Thymus (tissue), 11 donors: ENCODE results near the gene TRAPPC3L. TPM values are rescaled to one million over a fixed set of nuclear protein-coding genes. Genes with fewer than 3 reads are reported as not detected.
A peak's percentile ranks its signal among the peaks of the same experiment; 100 is the strongest.

Source experiments
- DNase-seq, 9 donors: peaks; one replicate each; pipeline ENCODE4 v3.0.0-alpha.2; 2013; ENCODE audit warnings: low spot score in 9 of 9, low read depth in 6 of 9, missing footprints in 1 of 9
- H3K27ac ChIP-seq, 2 donors: one replicate each; pipeline ENCODE4 v1.5.1; 2013; ENCODE audit warnings: control low read depth in 1 of 2, low read depth in 1 of 2, low read length in 1 of 2, mild to moderate bottlenecking in 1 of 2, moderate library complexity in 1 of 2
- H3K27me3 ChIP-seq, 2 donors: one replicate each; pipeline ENCODE4 v1.5.1; 2013; ENCODE audit warnings: low read length in 1 of 2; ENCODE audit not compliant: control insufficient read depth in 2 of 2, insufficient read depth in 1 of 2
- H3K36me3 ChIP-seq, 2 donors: one replicate each; pipeline ENCODE4 v1.5.1; 2013; ENCODE audit warnings: low read length in 1 of 2, mild to moderate bottlenecking in 1 of 2, moderate library complexity in 1 of 2; ENCODE audit not compliant: control insufficient read depth in 2 of 2, insufficient read depth in 2 of 2
- H3K4me1 ChIP-seq, 2 donors: one replicate each; pipeline ENCODE4 v1.5.1; 2013; ENCODE audit warnings: low read length in 2 of 2; ENCODE audit not compliant: control insufficient read depth in 2 of 2, insufficient read depth in 2 of 2
- H3K4me3 ChIP-seq, 2 donors: one replicate each; pipeline ENCODE4 v1.5.1; 2013; ENCODE audit warnings: low read length in 2 of 2, control low read depth in 1 of 2, mild to moderate bottlenecking in 1 of 2
- H3K9me3 ChIP-seq, 2 donors: one replicate each; pipeline ENCODE4 v1.5.1; 2013; ENCODE audit warnings: low read length in 1 of 2, mild to moderate bottlenecking in 1 of 2; ENCODE audit not compliant: control insufficient read depth in 2 of 2, insufficient read depth in 1 of 2
- WGBS: extraction: QIAGEN DNeasy Blood & Tissue Kit; methylation state at CpG from one replicate; pipeline ENCODE4 v1.1.7; 2013; 5-methylcytosine and 5-hydroxymethylcytosine counted together
- polyA plus RNA-seq: library from polyadenylated mRNA; stranded (reverse); fragments of 200-250 nt; gene quantifications from one replicate; pipeline ENCODE4 v1.2.3, GENCODE V29; 2013
- total RNA-seq: library from RNA; stranded (reverse); fragments of 120-200 nt; gene quantifications from one replicate; pipeline ENCODE4 v1.2.4, GENCODE V29; 2013
- donor health status: healthy.

The TRAPPC3L gene
- total and polyA plus RNA-seq, 2 donors: 0.14 to 0.18 TPM

DNA sequence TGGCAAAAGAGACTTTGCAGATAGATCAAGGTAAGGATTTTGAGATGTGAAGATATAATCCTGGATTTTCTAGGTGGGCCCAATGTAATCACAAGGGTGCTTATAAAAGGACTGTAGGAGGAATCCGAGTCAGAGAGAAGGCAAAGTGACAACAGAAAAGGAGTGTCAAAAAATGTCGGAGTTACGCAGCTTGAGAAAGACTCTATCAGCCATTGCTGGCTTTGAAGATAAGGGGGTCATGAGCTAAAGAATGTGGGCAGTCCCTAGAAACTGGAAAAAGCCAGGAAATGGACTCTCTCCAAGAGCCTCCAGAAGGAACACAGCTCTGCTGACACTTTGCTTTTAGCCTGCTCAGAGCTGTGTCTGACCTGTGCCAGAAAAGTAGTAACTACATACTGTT lies 17.1 kb upstream of the TRAPPC3L start:
- no peak overlapping the region for H3K27ac ChIP-seq

GRCh38 chr6:116562019-116562403 lies 16.5 kb upstream of the TRAPPC3L start:
- WGBS: 96% methylated on average over 4 of the region's 4 CpGs
- H3K9me3 ChIP-seq: no peaks in the 10 kb centered on the region
- peaks cover 0 to 18% of the 10 kb centered on the region in 2 donors for H3K27me3 ChIP-seq
- DNase-seq: no peak
- no peaks in the 10 kb centered on the region for H3K36me3 ChIP-seq
- peaks cover 5% of the 10 kb centered on the region in 2 donors for H3K4me1 ChIP-seq
- no peak overlapping the region for H3K27ac ChIP-seq
- H3K4me3 ChIP-seq: no peak overlapping the region

More for the DNA sequence above, 17.1 kb upstream of the TRAPPC3L start:
- H3K27me3 ChIP-seq: peaks cover 0 to 18% of the 10 kb centered on the region in 2 donors
- H3K9me3 ChIP-seq: no peaks in the 10 kb centered on the region
- no peaks in the 10 kb centered on the region for H3K36me3 ChIP-seq
- peaks cover 5% of the 10 kb centered on the region in 2 donors for H3K4me1 ChIP-seq
- no peak overlapping the region for H3K4me3 ChIP-seq
- no peak for DNase-seq
- WGBS: 93% methylated on average over 3 of the region's 3 CpGs

DNA sequence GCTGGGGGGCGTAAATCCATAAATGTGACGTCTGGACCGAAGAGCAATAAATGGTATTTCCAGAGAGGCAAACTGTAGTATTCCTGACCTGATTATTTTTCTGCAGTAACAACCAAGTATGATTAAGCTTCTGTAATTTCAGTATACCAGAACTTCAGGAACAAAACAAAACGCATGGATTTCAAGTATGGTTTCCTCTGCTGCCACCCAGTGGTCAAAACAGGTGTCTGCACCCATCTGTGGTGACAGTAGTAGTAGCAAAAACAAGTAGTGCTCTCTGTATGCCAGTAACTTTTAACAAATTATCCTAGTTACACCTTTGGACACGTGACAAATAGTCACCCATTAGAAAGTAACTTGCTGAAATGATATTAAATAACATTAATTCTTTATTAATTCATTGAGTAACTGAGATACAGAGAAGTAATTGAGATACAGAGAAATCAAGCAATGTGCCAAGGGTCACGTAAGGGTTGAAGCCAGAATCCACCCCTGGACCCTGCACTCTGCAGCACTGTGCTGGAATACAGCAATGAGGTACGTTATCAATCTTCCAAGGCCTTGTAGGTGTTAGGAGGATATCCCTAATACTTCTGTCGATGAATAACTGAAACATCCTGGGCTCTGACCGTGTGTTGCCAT lies 16.0 kb upstream of the TRAPPC3L start:
- Histone ChIP-seq H3K27me3 (peaks cover 0 to 18% of the 10 kb centered on the region in 2 donors), H3K9me3 (no peaks in the 10 kb centered on the region), H3K4me3 (no peak overlapping the region), H3K27ac (no peak overlapping the region), H3K36me3 (no peaks in the 10 kb centered on the region), H3K4me1 (peaks cover 5% of the 10 kb centered on the region in 2 donors)
- DNase-seq: peak; percentile 27 to 78 (median 59)
- WGBS: 62% methylated on average over 9 of the region's 9 CpGs

DNA sequence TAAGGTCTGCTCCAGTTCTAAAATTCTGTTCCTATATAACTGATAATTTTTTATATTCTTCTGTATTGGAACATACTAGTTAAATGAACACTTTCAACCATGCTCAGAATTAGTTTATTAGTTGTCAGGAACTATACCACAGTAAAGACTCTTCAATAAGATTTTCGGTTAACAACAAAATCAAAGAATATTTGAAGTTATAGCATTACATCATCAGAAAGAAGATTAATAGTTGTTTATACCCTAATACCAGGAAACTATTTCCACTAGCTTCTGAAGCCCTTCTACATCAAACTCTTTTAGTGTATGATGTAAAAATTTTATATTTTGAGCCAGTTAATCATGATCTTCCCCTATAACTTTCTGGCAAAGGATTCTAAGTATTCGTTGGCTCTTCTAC lies 14.6 kb upstream of the TRAPPC3L start:
- DNase-seq: no peak
- Histone ChIP-seq H3K4me1 (peaks cover 1 to 4% of the 10 kb centered on the region in 2 donors), H3K36me3 (no peaks in the 10 kb centered on the region), H3K27ac (no peak overlapping the region), H3K9me3 (no peaks in the 10 kb centered on the region), H3K4me3 (no peak overlapping the region), H3K27me3 (peaks cover 0 to 10% of the 10 kb centered on the region in 2 donors)
- WGBS: 97% methylated on average over 2 of the region's 2 CpGs

DNA sequence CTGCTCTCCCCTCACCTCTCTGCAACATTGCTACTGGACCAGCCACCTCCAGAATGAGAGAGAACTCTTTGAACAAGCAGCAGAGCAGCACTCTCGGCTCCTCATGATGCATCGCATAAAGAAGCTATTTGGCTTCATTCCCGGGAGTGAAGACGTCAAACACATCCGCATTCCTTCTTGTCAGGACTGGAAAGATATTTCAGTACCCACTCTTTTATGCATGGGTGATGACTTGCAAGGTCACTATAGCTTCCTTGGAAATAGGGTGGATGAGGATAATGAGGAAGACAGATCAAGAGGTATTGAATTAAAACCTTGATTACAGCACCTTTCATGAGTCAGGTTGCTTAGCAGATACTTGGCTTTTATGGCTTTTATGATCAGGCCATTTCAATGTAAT lies 12.4 kb upstream of the TRAPPC3L start:
- DNase-seq: no peak
- Histone ChIP-seq H3K4me3 (no peak overlapping the region), H3K9me3 (no peaks in the 10 kb centered on the region), H3K27me3 (no peaks in the 10 kb centered on the region), H3K27ac (no peak overlapping the region), H3K4me1 (no peaks in the 10 kb centered on the region), H3K36me3 (no peaks in the 10 kb centered on the region)
- 95% methylated on average over 5 of the region's 5 CpGs for WGBS

- Histone ChIP-seq H3K36me3 (no peaks in the 10 kb centered on the region), H3K27me3 (no peaks in the 10 kb centered on the region), H3K4me3 (no peak overlapping the region), H3K4me1 (no peaks in the 10 kb centered on the region), H3K27ac (no peak overlapping the region), H3K9me3 (no peaks in the 10 kb centered on the region)
- DNase-seq: no peak
- 97% methylated on average over 5 of the region's 5 CpGs for WGBS
Measured at GRCh38 chr6:116556814-116557415, 11.4 kb upstream of the TRAPPC3L start.

DNA sequence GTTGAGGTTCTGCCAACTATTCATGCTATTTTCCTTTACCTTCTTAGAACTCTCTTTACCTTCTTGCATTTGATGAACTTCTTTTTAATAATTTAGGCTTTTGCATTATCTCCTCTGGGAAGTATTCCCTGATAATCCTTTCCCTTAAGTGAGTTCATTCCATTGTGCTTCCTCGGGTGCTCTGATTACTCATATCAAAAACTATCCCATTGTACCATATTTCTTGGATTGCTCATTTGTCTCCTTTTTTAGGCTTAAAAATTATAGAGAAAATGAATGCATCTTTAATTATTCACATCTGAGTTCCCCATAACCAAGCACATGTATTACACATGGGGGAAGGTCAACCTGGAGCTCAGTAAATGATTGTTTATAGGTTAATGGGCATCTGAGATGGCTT lies 10.6 kb upstream of the TRAPPC3L start:
- WGBS: 97% methylated on average over 1 of the region's 1 CpG
- Histone ChIP-seq H3K27me3 (no peaks in the 10 kb centered on the region), H3K36me3 (no peaks in the 10 kb centered on the region), H3K27ac (no peak overlapping the region), H3K9me3 (no peaks in the 10 kb centered on the region), H3K4me3 (no peak overlapping the region), H3K4me1 (no peaks in the 10 kb centered on the region)
- no peak for DNase-seq

GRCh38 chr6:116553451-116553850 lies 8.0 kb upstream of the TRAPPC3L start, which contains the start of gene CALHM4:
Gene CALHM4, plus strand, starts transcription at chr6:116553751. Its CDS starts 43 bp downstream, at chr6:116553794.
- no peak within 1 kb of the TSS for H3K27ac ChIP-seq
- DNase-seq: no peak
- no peaks in the 10 kb centered on the region for H3K9me3 ChIP-seq
- no peaks in the 10 kb centered on the region for H3K4me1 ChIP-seq
- no peaks in the 10 kb centered on the region for H3K36me3 ChIP-seq
- H3K4me3 ChIP-seq: no peak within 1 kb of the TSS
- H3K27me3 ChIP-seq: no peaks in the 10 kb centered on the region

- H3K4me3 ChIP-seq: no peak overlapping the region
- H3K27me3 ChIP-seq: no peaks in the 10 kb centered on the region
- no peaks in the 10 kb centered on the region for H3K36me3 ChIP-seq
- no peak overlapping the region for H3K27ac ChIP-seq
- no peaks in the 10 kb centered on the region for H3K9me3 ChIP-seq
- WGBS: 93% methylated on average over 4 of the region's 4 CpGs
- no peaks in the 10 kb centered on the region for H3K4me1 ChIP-seq
- no peak for DNase-seq
Measured at GRCh38 chr6:116550796-116551195, 5.3 kb upstream of the TRAPPC3L start.
